HEK293 (cell line): ENCODE results near the gene CDT1.

Source experiments
- BCL11B ChIP-seq: fragments of 450-650 bp; formaldehyde crosslinking; IDR thresholded peaks from 2 replicates; pipeline ENCODE4 v1.5.1; 2016; ENCODE audit warnings: low read depth, missing biosample characterization, missing genetic modification characterization
- GLI4 ChIP-seq: fragments of 450-650 bp; formaldehyde crosslinking; IDR thresholded peaks from 2 replicates; pipeline ENCODE4 v1.5.1; 2016; ENCODE audit warnings: missing biosample characterization, missing genetic modification characterization
- HOXC10 ChIP-seq: sonication (generic); formaldehyde crosslinking; IDR thresholded peaks from 2 replicates; pipeline ENCODE4 v1.8.1; 2023; ENCODE audit warnings: mild to moderate bottlenecking, missing genetic modification reagents
- KLF1 ChIP-seq: fragments of 450-650 bp; formaldehyde crosslinking; IDR thresholded peaks from 2 replicates; pipeline ENCODE4 v1.5.1; 2016; ENCODE audit warnings: missing biosample characterization, missing genetic modification characterization
- OVOL3 ChIP-seq: fragments of 450-650 bp; formaldehyde crosslinking; IDR thresholded peaks from 2 replicates; pipeline ENCODE4 v1.5.1; 2016; ENCODE audit warnings: missing biosample characterization, missing genetic modification characterization
- REPIN1 ChIP-seq: fragments of 450-650 bp; formaldehyde crosslinking; IDR thresholded peaks from 2 replicates; pipeline ENCODE4 v1.5.1; 2017; ENCODE audit warnings: missing biosample characterization, missing genetic modification characterization, low read depth
- REST ChIP-seq: fragments of 450-650 bp; formaldehyde crosslinking; IDR thresholded peaks from 2 replicates; pipeline ENCODE4 v1.5.1; 2016; ENCODE audit warnings: missing biosample characterization, missing genetic modification characterization
- SCRT1 ChIP-seq: fragments of 450-650 bp; formaldehyde crosslinking; IDR thresholded peaks from 2 replicates; pipeline ENCODE4 v1.5.1; 2016; ENCODE audit warnings: missing biosample characterization, missing genetic modification characterization, borderline replicate concordance
- SCRT2 ChIP-seq: fragments of 450-650 bp; formaldehyde crosslinking; IDR thresholded peaks from 2 replicates; pipeline ENCODE4 v1.5.1; 2016; ENCODE audit warnings: missing biosample characterization, missing genetic modification characterization
- SP3 ChIP-seq: fragments of 450-650 bp; formaldehyde crosslinking; IDR thresholded peaks from 2 replicates; pipeline ENCODE4 v1.5.1; 2016; ENCODE audit warnings: missing biosample characterization, missing genetic modification characterization
- SP7 ChIP-seq: fragments of 450-650 bp; formaldehyde crosslinking; IDR thresholded peaks from 2 replicates; pipeline ENCODE4 v1.5.1; 2016; ENCODE audit warnings: missing biosample characterization, missing genetic modification characterization
- YY2 ChIP-seq: fragments of 450-650 bp; formaldehyde crosslinking; IDR thresholded peaks from 2 replicates; pipeline ENCODE4 v1.5.1; 2016; ENCODE audit warnings: missing biosample characterization, missing genetic modification characterization
- ZBTB49 ChIP-seq: fragments of 450-650 bp; formaldehyde crosslinking; IDR thresholded peaks from 2 replicates; pipeline ENCODE4 v1.5.1; 2016; ENCODE audit warnings: missing biosample characterization, missing genetic modification characterization, low read depth
- ZEB2 ChIP-seq: fragments of 450-650 bp; formaldehyde crosslinking; IDR thresholded peaks from 2 replicates; pipeline ENCODE4 v1.5.1; 2016; ENCODE audit warnings: missing biosample characterization, missing genetic modification characterization
- ZNF133 ChIP-seq: fragments of 450-650 bp; formaldehyde crosslinking; IDR thresholded peaks from 2 replicates; pipeline ENCODE4 v1.5.1; 2016; ENCODE audit warnings: missing biosample characterization, missing genetic modification characterization
- ZNF148 ChIP-seq: fragments of 450-650 bp; formaldehyde crosslinking; IDR thresholded peaks from 2 replicates; pipeline ENCODE4 v1.5.0; 2017; ENCODE audit warnings: missing biosample characterization, missing genetic modification characterization, borderline replicate concordance
- ZNF292 ChIP-seq: fragments of 450-650 bp; formaldehyde crosslinking; IDR thresholded peaks from 2 replicates; pipeline ENCODE4 v1.5.1; 2016; ENCODE audit warnings: low read depth, missing biosample characterization, missing genetic modification characterization, borderline replicate concordance
- ZNF398 ChIP-seq: fragments of 450-650 bp; formaldehyde crosslinking; IDR thresholded peaks from 2 replicates; pipeline ENCODE4 v1.5.1; 2017; ENCODE audit warnings: missing biosample characterization, missing genetic modification characterization
- ZNF404 ChIP-seq: fragments of 450-650 bp; formaldehyde crosslinking; IDR thresholded peaks from 2 replicates; pipeline ENCODE4 v1.5.1; 2017; ENCODE audit warnings: missing biosample characterization, missing genetic modification characterization
- ZNF488 ChIP-seq: fragments of 450-650 bp; formaldehyde crosslinking; IDR thresholded peaks from 2 replicates; pipeline ENCODE4 v1.5.1; 2016; ENCODE audit warnings: missing biosample characterization, missing genetic modification characterization
- ZNF555 ChIP-seq: fragments of 450-650 bp; formaldehyde crosslinking; conservative IDR thresholded peaks from 2 replicates; pipeline ENCODE4 v1.5.1; 2017; ENCODE audit warnings: missing biosample characterization, mild to moderate bottlenecking, missing genetic modification characterization, inconsistent platforms
- ZNF580 ChIP-seq: fragments of 450-650 bp; formaldehyde crosslinking; IDR thresholded peaks from 2 replicates; pipeline ENCODE4 v1.5.1; 2016; ENCODE audit warnings: missing biosample characterization, missing genetic modification characterization
- ZNF626 ChIP-seq: fragments of 450-650 bp; sonication (Bioruptor Pico); formaldehyde crosslinking; IDR thresholded peaks from 2 replicates; pipeline ENCODE4 v1.5.1; 2018; ENCODE audit warnings: missing biosample characterization, missing genetic modification characterization, inconsistent platforms
- ZNF660 ChIP-seq: fragments of 450-650 bp; IDR thresholded peaks from 2 replicates; pipeline ENCODE4 v1.5.1; 2018; ENCODE audit warnings: missing biosample characterization, mild to moderate bottlenecking, missing genetic modification characterization
- ZSCAN16 ChIP-seq: fragments of 450-650 bp; formaldehyde crosslinking; IDR thresholded peaks from 2 replicates; pipeline ENCODE4 v1.5.1; 2016; ENCODE audit warnings: missing biosample characterization, missing genetic modification characterization
- ZSCAN5A ChIP-seq: fragments of 450-650 bp; formaldehyde crosslinking; IDR thresholded peaks from 2 replicates; pipeline ENCODE4 v1.5.1; 2016; ENCODE audit warnings: missing biosample characterization, missing genetic modification characterization

The CDT1 gene

GRCh38 chr16:88770461-88771293 lies 32.9 kb upstream of the CDT1 start (continued):
- TF ChIP-seq REST (no peak), ZNF580 (no peak), GLI4 (tag by site-specific recombination) (no peak), ZNF488 (no peak), SP7 (peak; percentile 95), OVOL3 (no peak), SCRT2 (no peak), ZNF404 (tag by site-specific recombination) (no peak), KLF1 (peak; percentile 99), ZNF660 (tag by site-specific recombination) (peak; percentile 88), SCRT1 (tag by site-specific recombination) (no peak), HOXC10 (no peak), ZSCAN16 (tag by site-specific recombination) (no peak), ZNF555 (no peak), ZNF398 (peak; percentile 92), ZEB2 (tag by site-specific recombination) (peak; percentile 91), ZNF626 (tag by site-specific recombination) (no peak), ZNF133 (tag by site-specific recombination) (no peak), BCL11B (tag by site-specific recombination) (no peak), ZNF292 (tag by site-specific recombination) (no peak), SP3 (tag by site-specific recombination) (peak; percentile 76), ZBTB49 (tag by site-specific recombination) (no peak), REPIN1 (no peak; the same call in 1 of the 2 replicates), YY2 (no peak), ZSCAN5A (tag by site-specific recombination) (no peak), ZNF148 (tag by site-specific recombination) (no peak)
